Activated T-helper 2 cell treated with anti-CD3 and anti-CD28 coated beads, Interferon-gamma antibody, Interleukin-2, Interleukin-4, amounts not matched to agents 10 μg/mL and 5 μg/mL and 100 μg/mL, durations not matched to agents 14 hours and 24 hours and 36 hours (primary cell): ENCODE measurements around the gene SHFL. TPM values are rescaled to one million over a fixed set of nuclear protein-coding genes. Genes with fewer than 3 reads are reported as not detected.

ENCODE experiments used
- DNase-seq: peaks from one replicate; pipeline ENCODE4 v3.0.0; 2021; ENCODE audit warnings: low spot score
- H3K27ac Mint-ChIP-seq: one replicate; pipeline ENCODE4 v1.8.0; 2021; ENCODE audit warnings: mixed read lengths
- H3K27me3 Mint-ChIP-seq: one replicate; pipeline ENCODE4 v1.8.0; 2021; ENCODE audit warnings: low read depth, mixed read lengths
- H3K36me3 Mint-ChIP-seq: one replicate; pipeline ENCODE4 v1.8.0; 2021; ENCODE audit warnings: low read depth, mixed read lengths
- H3K4me1 Mint-ChIP-seq: one replicate; pipeline ENCODE4 v1.8.0; 2021; ENCODE audit warnings: low read depth, mixed read lengths
- H3K4me3 Mint-ChIP-seq: one replicate; pipeline ENCODE4 v1.8.0; 2021; ENCODE audit warnings: low read depth, mild to moderate bottlenecking, moderate library complexity, mixed read lengths
- H3K9me3 Mint-ChIP-seq: one replicate; pipeline ENCODE4 v1.8.0; 2021; ENCODE audit warnings: mixed read lengths
- intact Hi-C: fragments of 100-400 bp; cut with micrococcal nuclease; formaldehyde crosslinking; loops from one replicate; pipeline ENCODE4 v1.15.1; 2023
- total RNA-seq: library from RNA; stranded (reverse); gene quantifications from 2 replicates; pipeline ENCODE4 v1.2.3, GENCODE V29; 2022

Gene SHFL
- total RNA-seq = 56.1 and 56.2 TPM in 2 replicates

DNA sequence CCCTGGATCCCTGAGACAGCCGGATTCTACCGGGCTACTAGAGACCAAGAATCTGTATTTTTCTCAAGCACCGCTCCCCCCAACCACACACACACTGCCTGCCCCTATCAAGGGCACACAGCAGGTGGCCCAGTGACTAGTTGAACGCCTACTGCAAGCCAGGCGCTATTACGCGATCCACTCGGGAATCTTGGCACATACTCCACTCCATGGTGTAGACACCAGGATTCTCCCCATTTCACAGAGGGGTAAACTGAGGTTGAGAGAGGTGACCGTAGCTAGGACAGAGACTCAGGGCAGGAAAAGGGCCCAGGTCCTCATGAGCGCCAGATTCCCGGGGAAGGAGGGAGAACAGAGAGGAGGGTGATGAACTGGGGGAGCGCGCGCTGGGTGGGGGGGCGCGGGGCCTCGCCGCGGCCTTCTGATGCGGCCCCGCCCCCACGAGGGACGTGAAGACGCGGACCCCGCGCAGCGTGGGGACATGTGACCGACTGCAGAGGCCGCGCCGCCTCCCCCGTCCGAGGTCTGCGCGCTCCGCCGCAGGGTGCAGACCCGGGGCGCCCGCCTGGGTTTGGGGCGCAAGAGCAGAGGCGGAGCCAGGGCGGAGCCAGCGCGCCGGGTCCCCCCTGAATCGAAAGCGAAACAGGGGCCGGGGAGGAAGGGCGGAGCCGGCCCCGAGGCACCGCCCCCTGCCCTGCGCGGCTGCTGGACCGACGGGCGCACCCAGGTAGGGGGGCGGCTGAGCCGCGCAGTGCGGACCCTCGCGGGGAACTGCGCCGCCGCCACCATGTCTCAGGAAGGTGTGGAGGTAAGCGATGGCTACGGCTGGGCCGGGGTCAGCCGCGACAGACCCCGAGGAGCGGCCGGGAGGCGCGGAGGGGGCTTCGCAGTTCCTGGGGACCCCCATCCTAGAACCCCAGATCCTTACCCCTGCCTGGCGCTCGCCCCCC, at the start of gene SHFL:
Gene SHFL, plus strand, starts transcription at position 677 of the 950 bp plus-strand sequence. Its CDS starts 111 bp downstream, at position 788.
- peaks cover 11% of the 10 kb centered on the region for H3K4me1 Mint-ChIP-seq
- intact Hi-C loops = no loop called here
- peak within 1 kb of the TSS; percentile 81 for H3K4me3 Mint-ChIP-seq
- peak within 1 kb of the TSS; percentile 58 for H3K27ac Mint-ChIP-seq
- peak; percentile 85 for DNase-seq
- peaks cover 26% of the 10 kb centered on the region for H3K36me3 Mint-ChIP-seq
- no peaks in the 10 kb centered on the region for H3K27me3 Mint-ChIP-seq
- no peaks in the 10 kb centered on the region for H3K9me3 Mint-ChIP-seq

DNA sequence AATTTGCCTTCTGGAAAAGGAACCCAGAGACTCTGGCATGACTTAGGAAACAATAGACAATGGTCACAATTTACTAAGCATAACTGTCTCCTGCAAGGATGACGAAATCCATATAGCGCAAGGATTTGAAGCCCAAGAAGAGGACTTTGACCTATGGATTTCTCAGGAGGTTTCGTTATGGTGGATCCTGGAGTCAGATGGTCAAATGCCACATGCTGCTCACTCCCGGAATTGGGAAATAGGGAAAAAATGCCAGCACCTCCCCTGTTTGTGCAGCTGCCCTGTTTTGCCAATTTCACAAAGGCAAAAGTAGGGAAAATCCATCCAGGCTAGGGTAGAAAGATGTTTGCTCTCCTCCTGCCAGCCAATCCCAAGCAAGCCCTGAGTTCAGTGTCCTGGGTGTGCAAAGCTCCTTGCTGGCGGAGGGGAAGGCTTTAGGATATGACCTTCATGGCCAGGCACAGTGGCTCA, 49.5 kb upstream of the SHFL start:
- peaks cover 17% of the 10 kb centered on the region for H3K27me3 Mint-ChIP-seq
- intact Hi-C loops = no loop called here
- no peak overlapping the region for H3K4me3 Mint-ChIP-seq
- no peak overlapping the region for H3K27ac Mint-ChIP-seq
- no peaks in the 10 kb centered on the region for H3K4me1 Mint-ChIP-seq
- no peaks in the 10 kb centered on the region for H3K36me3 Mint-ChIP-seq
- no peaks in the 10 kb centered on the region for H3K9me3 Mint-ChIP-seq
- no peak for DNase-seq

DNA sequence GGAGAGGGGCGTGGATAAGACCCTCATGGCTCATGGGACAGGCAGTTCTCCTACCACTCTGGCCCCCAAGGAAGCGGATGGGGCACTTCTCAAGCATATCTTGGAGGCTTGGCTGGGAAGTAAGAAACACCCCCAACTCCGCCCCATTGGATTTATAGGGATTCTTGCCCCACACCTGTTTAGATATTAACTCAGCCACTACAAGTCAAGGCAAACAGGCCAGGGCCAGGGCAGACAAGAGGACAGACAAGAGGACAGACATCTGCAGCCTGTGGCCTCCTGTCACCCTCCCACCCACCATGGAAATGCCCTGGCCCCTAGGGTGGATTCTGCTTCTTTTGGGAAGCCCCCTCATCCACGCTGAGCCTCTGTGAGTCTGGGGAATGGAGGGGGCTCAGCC, 48.8 kb upstream of the SHFL start:
- Mint-ChIP-seq H3K27me3 (peaks cover 14% of the 10 kb centered on the region), H3K4me1 (no peaks in the 10 kb centered on the region), H3K27ac (no peak overlapping the region), H3K4me3 (no peak overlapping the region), H3K9me3 (no peaks in the 10 kb centered on the region), H3K36me3 (no peaks in the 10 kb centered on the region)
- intact Hi-C loops = no loop called here
- no peak for DNase-seq

DNA sequence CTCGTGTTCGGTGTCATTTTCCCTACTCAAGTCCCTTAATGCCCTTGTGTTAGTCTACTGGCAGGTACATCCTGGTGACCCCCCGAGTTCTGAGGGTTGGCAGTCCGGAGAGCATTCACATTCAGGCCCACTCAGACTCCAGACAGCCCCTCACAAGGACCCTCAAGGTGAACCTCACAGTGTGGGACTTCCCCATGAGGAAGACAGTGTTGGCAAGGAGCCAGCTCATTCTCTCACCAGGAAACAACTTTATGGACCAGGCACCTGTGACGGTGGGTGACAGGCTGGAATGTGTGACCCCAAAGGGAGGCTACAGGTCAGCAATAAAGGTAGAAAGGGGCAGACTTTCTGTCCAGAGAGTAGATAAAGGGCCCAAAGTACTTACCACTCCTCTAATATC, 48.3 kb upstream of the SHFL start:
- intact Hi-C loops = no loop called here
- Mint-ChIP-seq H3K9me3 (no peaks in the 10 kb centered on the region), H3K27ac (no peak overlapping the region), H3K4me1 (no peaks in the 10 kb centered on the region), H3K4me3 (no peak overlapping the region), H3K27me3 (peaks cover 12% of the 10 kb centered on the region), H3K36me3 (no peaks in the 10 kb centered on the region)
- no peak for DNase-seq

DNA sequence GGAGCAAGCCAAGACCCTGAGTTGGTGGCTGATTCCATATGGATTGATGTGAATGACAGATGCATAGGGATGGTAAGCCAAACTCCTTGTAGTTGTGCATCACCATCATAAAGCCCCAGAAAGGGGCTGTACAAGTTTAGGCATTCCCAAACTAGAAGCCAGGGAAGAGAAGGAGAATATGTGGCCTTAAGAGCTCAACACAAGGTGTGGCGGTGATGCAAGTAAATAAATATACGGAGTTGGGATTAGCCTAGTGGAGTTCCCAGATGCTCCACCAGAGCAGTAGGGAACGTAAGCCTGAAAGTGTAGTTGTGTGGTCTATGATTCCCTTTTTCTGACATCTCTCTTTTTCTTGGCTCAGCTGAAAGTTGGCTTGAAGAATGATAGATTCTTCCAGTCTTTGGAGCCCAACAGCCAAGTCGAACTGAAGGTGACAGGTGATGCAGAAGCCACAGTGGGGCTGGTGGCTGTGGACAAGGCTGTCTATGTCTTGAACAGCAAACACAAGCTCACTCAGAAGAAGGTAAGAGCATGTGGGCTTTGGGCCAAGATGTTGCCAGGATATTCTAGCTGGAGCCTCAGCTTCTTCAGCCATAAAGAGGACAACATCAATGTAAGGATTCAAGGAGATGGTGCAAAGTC, 42.7 kb upstream of the SHFL start:
- H3K27ac Mint-ChIP-seq = no peak overlapping the region

DNA sequence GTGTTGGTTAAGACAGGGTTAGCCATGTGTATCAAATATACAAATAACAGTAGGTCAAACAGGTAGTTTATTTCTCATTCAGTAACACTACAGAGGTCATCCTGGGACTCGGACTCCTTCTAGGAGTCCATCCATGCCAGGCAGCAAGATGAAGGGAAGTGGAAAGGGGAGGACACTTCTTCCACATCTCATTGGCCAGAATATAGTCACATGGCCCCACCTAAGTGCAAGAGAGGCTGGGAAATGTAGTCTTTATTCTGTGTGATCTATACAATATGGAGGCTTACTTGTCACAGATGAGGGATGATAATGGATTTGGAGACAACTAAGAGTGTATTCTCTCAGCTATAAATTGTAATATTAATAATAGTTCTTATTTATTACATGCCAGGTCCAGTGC, 41.7 kb upstream of the SHFL start:
- Mint-ChIP-seq H3K36me3 (no peaks in the 10 kb centered on the region), H3K9me3 (no peaks in the 10 kb centered on the region), H3K27ac (no peak overlapping the region), H3K27me3 (peaks cover 3% of the 10 kb centered on the region), H3K4me3 (no peak overlapping the region), H3K4me1 (no peaks in the 10 kb centered on the region)
- no peak for DNase-seq
- intact Hi-C loops = no loop called here

More for the DNA sequence above, 42.7 kb upstream of the SHFL start:
- intact Hi-C loops = no loop called here
- Mint-ChIP-seq H3K27me3 (peaks cover 3% of the 10 kb centered on the region), H3K4me1 (no peaks in the 10 kb centered on the region), H3K9me3 (no peaks in the 10 kb centered on the region), H3K36me3 (no peaks in the 10 kb centered on the region), H3K4me3 (no peak overlapping the region)
- no peak for DNase-seq

DNA sequence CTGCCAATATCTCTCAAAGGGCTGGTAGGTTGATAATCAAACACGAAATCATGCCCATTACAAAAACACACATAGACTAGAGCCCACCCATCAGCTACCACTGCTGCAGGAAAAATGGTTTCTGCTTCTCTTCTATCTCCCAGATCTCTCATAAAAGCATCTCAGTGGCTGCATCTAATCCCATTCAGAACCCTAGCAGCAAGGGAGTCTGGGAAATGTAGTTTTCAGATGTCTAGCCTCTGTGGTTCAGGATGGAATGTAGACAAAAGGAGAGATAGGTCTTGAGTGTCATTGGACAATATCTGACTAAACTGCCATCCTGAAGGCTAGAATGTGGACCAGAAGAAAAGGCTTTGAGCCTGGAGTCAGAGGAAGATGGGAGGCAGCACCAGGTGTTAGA, 40.7 kb upstream of the SHFL start:
- Mint-ChIP-seq H3K36me3 (no peaks in the 10 kb centered on the region), H3K4me3 (no peak overlapping the region), H3K4me1 (no peaks in the 10 kb centered on the region), H3K27me3 (peaks cover 3% of the 10 kb centered on the region), H3K27ac (no peak overlapping the region), H3K9me3 (no peaks in the 10 kb centered on the region)
- intact Hi-C loops = no loop called here
- no peak for DNase-seq

DNA sequence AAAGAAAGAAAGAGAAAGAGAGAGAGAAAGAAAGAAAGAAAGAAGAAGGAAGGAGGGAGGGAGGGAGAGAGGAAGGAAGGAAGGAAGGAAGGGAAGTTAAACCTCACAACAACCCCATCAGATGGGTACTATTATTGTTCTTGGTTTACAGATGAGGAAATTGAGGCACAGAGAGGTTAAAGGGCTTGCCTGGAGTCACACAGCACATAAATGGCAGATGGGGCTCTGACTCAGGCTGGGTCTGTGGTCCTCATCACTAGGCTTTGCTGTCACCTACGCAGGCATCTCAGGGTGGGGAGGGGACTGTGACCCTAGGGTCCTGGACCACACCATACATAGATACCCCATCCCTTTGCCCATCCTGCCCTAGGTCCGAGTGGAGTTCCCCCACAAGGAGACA, 36.5 kb upstream of the SHFL start:
- Mint-ChIP-seq H3K27me3 (no peaks in the 10 kb centered on the region), H3K9me3 (no peaks in the 10 kb centered on the region), H3K27ac (no peak overlapping the region), H3K4me1 (no peaks in the 10 kb centered on the region), H3K4me3 (no peak overlapping the region), H3K36me3 (no peaks in the 10 kb centered on the region)
- no peak for DNase-seq
- intact Hi-C loops = no loop called here

DNA sequence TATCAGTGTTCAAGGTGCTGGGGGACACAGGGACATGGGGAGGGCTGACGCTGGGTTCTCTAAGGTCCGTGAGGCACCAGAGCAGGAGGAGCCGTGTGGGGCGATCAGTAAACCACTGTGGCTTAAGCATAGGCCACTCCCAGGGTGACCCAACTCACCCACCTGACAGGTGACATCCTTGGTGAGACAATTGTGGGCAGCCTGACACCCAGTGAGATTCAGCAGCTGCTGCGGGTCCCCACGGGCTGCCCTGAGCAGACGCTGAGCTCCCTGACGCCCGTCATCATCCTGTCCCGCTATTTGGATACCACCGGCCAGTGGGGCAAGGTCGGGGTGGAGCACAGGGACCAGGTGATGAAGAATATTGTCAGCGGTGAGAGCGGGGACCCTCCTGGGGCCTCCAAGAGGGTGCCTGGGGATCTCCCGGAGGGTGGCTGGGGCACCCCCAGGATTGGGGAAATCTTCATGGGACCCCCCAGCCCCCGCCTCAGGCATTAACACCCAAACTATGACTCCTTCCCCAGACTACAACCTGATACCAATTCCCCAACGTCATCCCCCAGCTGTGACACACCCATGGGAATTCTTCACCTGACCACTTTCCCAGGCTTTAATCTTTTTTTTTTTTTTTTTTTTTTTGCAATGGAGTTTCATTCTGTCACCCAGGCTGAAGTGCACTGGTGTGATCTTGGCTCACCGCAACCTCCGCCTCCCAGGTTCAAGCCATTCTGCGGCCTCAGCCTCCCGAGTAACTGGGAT, 33.3 kb upstream of the SHFL start:
- no peaks in the 10 kb centered on the region for H3K36me3 Mint-ChIP-seq
- H3K9me3 Mint-ChIP-seq = no peaks in the 10 kb centered on the region
- intact Hi-C loops = no loop called here
- H3K4me1 Mint-ChIP-seq = no peaks in the 10 kb centered on the region
- DNase-seq = no peak
- H3K27me3 Mint-ChIP-seq = no peaks in the 10 kb centered on the region
- no peak overlapping the region for H3K4me3 Mint-ChIP-seq
- H3K27ac Mint-ChIP-seq = no peak overlapping the region

DNA sequence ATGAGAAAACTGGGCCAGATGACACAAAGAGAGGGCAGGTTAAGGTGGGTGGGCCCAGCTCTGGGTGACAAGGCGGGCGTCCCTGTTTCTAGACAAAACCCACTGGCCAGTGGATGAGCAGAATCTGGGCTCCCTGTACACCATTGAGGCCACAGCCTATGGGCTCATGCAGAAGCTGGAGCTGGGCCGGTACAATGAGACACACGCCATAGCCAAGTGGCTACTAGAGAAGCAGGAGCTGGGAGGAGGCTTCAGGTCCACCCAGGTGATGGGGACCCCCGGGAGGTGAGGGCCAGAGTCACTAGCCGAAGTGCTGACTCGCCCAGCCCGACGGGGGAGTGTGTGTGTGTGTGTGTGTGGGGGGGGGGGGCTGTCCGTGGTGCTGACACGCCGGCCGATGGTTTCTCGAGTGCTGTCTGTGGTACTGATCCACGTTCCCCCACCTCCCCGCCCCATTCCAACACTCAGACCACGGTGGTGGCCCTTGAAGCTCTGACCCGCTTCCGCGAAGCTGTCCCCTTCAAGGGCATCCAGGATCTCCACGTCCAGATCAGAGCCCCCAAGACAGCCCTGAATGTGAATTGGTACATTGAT, 24.3 kb upstream of the SHFL start:
- no peak for DNase-seq
- no peak overlapping the region for H3K4me3 Mint-ChIP-seq
- no peaks in the 10 kb centered on the region for H3K9me3 Mint-ChIP-seq
- intact Hi-C loops = no loop called here
- no peak overlapping the region for H3K27ac Mint-ChIP-seq
- no peaks in the 10 kb centered on the region for H3K4me1 Mint-ChIP-seq
- no peaks in the 10 kb centered on the region for H3K36me3 Mint-ChIP-seq
- peaks cover 3% of the 10 kb centered on the region for H3K27me3 Mint-ChIP-seq

DNA sequence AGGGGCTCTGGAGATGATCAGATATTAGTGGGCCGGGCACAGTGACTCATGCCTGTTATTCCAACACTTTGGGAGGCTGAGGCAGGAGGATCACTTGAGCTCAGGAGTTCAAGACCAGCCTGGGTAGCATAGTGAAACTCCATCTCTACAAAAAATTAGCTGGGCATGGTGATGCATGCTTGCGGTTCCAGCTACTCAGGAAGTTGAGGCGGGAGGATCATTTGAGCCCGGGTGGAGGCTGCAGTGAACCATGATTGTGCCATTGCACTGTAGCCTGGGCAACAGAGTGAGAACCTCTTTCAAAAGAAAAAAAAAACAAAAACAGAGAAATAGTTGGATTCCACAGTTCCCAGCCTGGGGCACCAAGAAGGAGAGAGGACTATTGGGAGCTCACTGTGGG, 17.9 kb upstream of the SHFL start:
- no peak overlapping the region for H3K4me3 Mint-ChIP-seq

DNA sequence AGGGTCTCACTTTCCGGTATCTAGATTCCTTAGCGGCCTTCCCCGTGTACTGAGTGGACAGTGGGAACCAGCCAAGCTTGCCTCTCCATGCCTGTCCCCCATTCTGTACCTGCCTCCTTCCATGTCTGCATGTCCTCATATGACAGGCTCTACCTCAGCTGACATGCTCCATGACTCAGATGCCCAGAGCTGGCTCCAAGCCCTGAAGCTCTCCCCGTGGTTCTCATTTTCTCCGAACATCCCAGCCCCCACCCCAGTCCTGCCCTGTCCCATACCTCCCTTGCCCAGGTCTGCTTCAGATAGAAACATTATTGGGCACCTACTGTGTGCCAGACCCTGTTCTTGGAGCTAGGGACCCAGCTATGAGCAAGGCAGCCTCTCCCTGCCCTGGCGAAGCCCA, 17.1 kb upstream of the SHFL start:
- Mint-ChIP-seq H3K4me3 (no peak overlapping the region), H3K27me3 (peaks cover 1% of the 10 kb centered on the region)

More for the DNA sequence above, 17.9 kb upstream of the SHFL start:
- Mint-ChIP-seq H3K27me3 (peaks cover 2% of the 10 kb centered on the region), H3K36me3 (no peaks in the 10 kb centered on the region), H3K27ac (no peak overlapping the region), H3K9me3 (peaks cover 4% of the 10 kb centered on the region), H3K4me1 (peaks cover 6% of the 10 kb centered on the region)
- intact Hi-C loops = no loop called here
- DNase-seq = no peak

More for the DNA sequence above, 17.1 kb upstream of the SHFL start:
- intact Hi-C loops = no loop called here
- no peak for DNase-seq
- H3K36me3 Mint-ChIP-seq = no peaks in the 10 kb centered on the region
- H3K27ac Mint-ChIP-seq = no peak overlapping the region
- H3K4me1 Mint-ChIP-seq = peaks cover 6% of the 10 kb centered on the region
- peaks cover 5% of the 10 kb centered on the region for H3K9me3 Mint-ChIP-seq
